Glutamatergic neuron (in vitro differentiated cells): ENCODE data around the gene MADD. TPM values are rescaled to one million over a fixed set of nuclear protein-coding genes. Genes with fewer than 3 reads are reported as not detected.

Experiments used
- DNase-seq: peaks from one replicate; pipeline ENCODE4 v3.0.0; 2022
- H3K27ac Mint-ChIP-seq: one replicate; pipeline ENCODE4 v1.8.0; 2020; ENCODE audit warnings: mild to moderate bottlenecking, mixed read lengths, inconsistent platforms; ENCODE audit not compliant: unreplicated experiment
- H3K27me3 Mint-ChIP-seq: one replicate; pipeline ENCODE4 v1.8.0; 2020; ENCODE audit warnings: mild to moderate bottlenecking, moderate library complexity, mixed read lengths, inconsistent platforms; ENCODE audit not compliant: unreplicated experiment
- H3K36me3 Mint-ChIP-seq: one replicate; pipeline ENCODE4 v1.8.0; 2020; ENCODE audit warnings: mild to moderate bottlenecking, mixed read lengths, inconsistent platforms; ENCODE audit not compliant: unreplicated experiment
- H3K4me1 Mint-ChIP-seq: one replicate; pipeline ENCODE4 v1.8.0; 2020; ENCODE audit warnings: mild to moderate bottlenecking, low read depth, mixed read lengths, inconsistent platforms; ENCODE audit not compliant: unreplicated experiment
- H3K4me3 Mint-ChIP-seq: one replicate; pipeline ENCODE4 v1.8.0; 2020; ENCODE audit warnings: mild to moderate bottlenecking, mixed read lengths, inconsistent platforms; ENCODE audit not compliant: unreplicated experiment
- H3K9me3 Mint-ChIP-seq: one replicate; pipeline ENCODE4 v1.8.0; 2020; ENCODE audit warnings: mild to moderate bottlenecking, moderate library complexity, mixed read lengths, inconsistent platforms; ENCODE audit not compliant: unreplicated experiment
- CTCF ChIP-seq: fragments of 200-600 bp; sonication (generic); IDR thresholded peaks from one replicate; pipeline ENCODE4 v1.5.0; 2021; ENCODE audit not compliant: partially characterized antibody, unreplicated experiment
- total RNA-seq: library from RNA; stranded (reverse); fragmentation: NEBNext Ultra II Directional; extraction: Animal tissue kit (Norgen Biotek cat#: 25700); gene quantifications from one replicate; pipeline ENCODE4 v1.2.1, GENCODE V29; 2021; ENCODE audit not compliant: unreplicated experiment

Gene MADD
- total RNA-seq, 1 donor from 2014 or later, result 115 TPM

- peaks cover 10% of the 10 kb centered on the region for H3K9me3 Mint-ChIP-seq
- H3K4me3 Mint-ChIP-seq, result peak overlapping the region; percentile 91
- DNase-seq, result no peak
- no peaks in the 10 kb centered on the region for H3K36me3 Mint-ChIP-seq
- H3K4me1 Mint-ChIP-seq, result peaks cover 35% of the 10 kb centered on the region
- H3K27me3 Mint-ChIP-seq, result peaks cover 12% of the 10 kb centered on the region
- H3K27ac Mint-ChIP-seq, result peak overlapping the region; percentile 40
- TF ChIP-seq CTCF, result no peak
These were observed 2.8 kb downstream of the MADD start for GRCh38 chr11:47272706-47273105.

- H3K4me3 Mint-ChIP-seq, result no peak overlapping the region
These were observed 4.7 kb downstream of the MADD start for GRCh38 chr11:47274495-47275235.

GRCh38 chr11:47276923-47277322 is 7.0 kb downstream of the MADD start:
- no peak for TF ChIP-seq CTCF
- H3K36me3 Mint-ChIP-seq, result peaks cover 4% of the 10 kb centered on the region

More at GRCh38 chr11:47274495-47275235, 4.7 kb downstream of the MADD start:
- no peak for TF ChIP-seq CTCF
- Mint-ChIP-seq H3K27me3 (peaks cover 5% of the 10 kb centered on the region), H3K27ac (no peak overlapping the region), H3K4me1 (peaks cover 23% of the 10 kb centered on the region), H3K36me3 (no peaks in the 10 kb centered on the region), H3K9me3 (peaks cover 2% of the 10 kb centered on the region)
- no peak for DNase-seq

GRCh38 chr11:47278058-47278457 is 8.1 kb downstream of the MADD start:
- no peak for DNase-seq

More at GRCh38 chr11:47276923-47277322, 7.0 kb downstream of the MADD start:
- no peak overlapping the region for H3K4me3 Mint-ChIP-seq
- no peak overlapping the region for H3K27ac Mint-ChIP-seq
- H3K27me3 Mint-ChIP-seq, result peaks cover 1% of the 10 kb centered on the region
- peaks cover 10% of the 10 kb centered on the region for H3K4me1 Mint-ChIP-seq
- no peaks in the 10 kb centered on the region for H3K9me3 Mint-ChIP-seq
- no peak for DNase-seq

More at GRCh38 chr11:47278058-47278457, 8.1 kb downstream of the MADD start:
- H3K36me3 Mint-ChIP-seq, result peaks cover 4% of the 10 kb centered on the region
- no peak overlapping the region for H3K27ac Mint-ChIP-seq
- no peak overlapping the region for H3K4me3 Mint-ChIP-seq
- no peak for TF ChIP-seq CTCF
- H3K9me3 Mint-ChIP-seq, result no peaks in the 10 kb centered on the region
- H3K27me3 Mint-ChIP-seq, result peaks cover 1% of the 10 kb centered on the region
- H3K4me1 Mint-ChIP-seq, result peaks cover under 1% of the 10 kb centered on the region
